ENCODE measurements around the gene HDC. TPM values are rescaled to one million over a fixed set of nuclear protein-coding genes. Genes with fewer than 3 reads are reported as not detected.

HDC gene
- total RNA-seq, 1 experiment from 2014 or later, result not detected

GRCh38 chr15:50209809-50210208 is 55.7 kb downstream of the HDC start:
- no peak for DNase-seq (ENCODE audit: low spot score)
- Histone ChIP-seq H3K36me3 (ENCODE audit: insufficient read depth, low read length, poor library complexity, severe bottlenecking) (no peaks in the 10 kb centered on the region), H3K9me3 (ENCODE audit: low read depth, low read length, poor library complexity, severe bottlenecking) (no peaks in the 10 kb centered on the region), H3K27me3 (replicated peaks; ENCODE audit: insufficient read depth, low read depth, low read length, poor library complexity) (no peaks in the 10 kb centered on the region), H3K4me1 (ENCODE audit: insufficient read depth, low read length, poor library complexity, severe bottlenecking) (no peaks in the 10 kb centered on the region), H3K4me3 (ENCODE audit: low read depth, low read length, poor library complexity, severe bottlenecking) (no peak overlapping the region), H3K27ac (ENCODE audit: low read depth, low read length, poor library complexity, severe bottlenecking) (no peak overlapping the region)
- POLR2A ChIA-PET (ENCODE audit: low non-redundant PET), result no interaction called here
- CTCF ChIA-PET, result no interaction called here
- intact Hi-C loops (cut with micrococcal nuclease; ENCODE audit: unreplicated experiment), result no loop called here
- BruUV-seq (replicated peaks), result no TSS peak
- TF ChIP-seq CTCF (conservative IDR thresholded peaks at IDR 0.05; ENCODE audit: low read depth, low read length), result no peak
- TF ChIP-seq EZH2 (IDR thresholded peaks at IDR 0.05; ENCODE audit: borderline replicate concordance, low read depth, low read length, poor library complexity, severe bottlenecking), result no peak

- TF ChIP-seq EZH2 (IDR thresholded peaks at IDR 0.05; ENCODE audit: borderline replicate concordance, low read depth, low read length, poor library complexity, severe bottlenecking) (no peak), CTCF (conservative IDR thresholded peaks at IDR 0.05; ENCODE audit: low read depth, low read length) (no peak)
- no peaks in the 10 kb centered on the region for H3K9me3 ChIP-seq (ENCODE audit: low read depth, low read length, poor library complexity, severe bottlenecking)
- ChIA-PET CTCF (no interaction called here), POLR2A (ENCODE audit: low non-redundant PET) (no interaction called here)
- DNase-seq (ENCODE audit: low spot score), result no peak
- no peaks in the 10 kb centered on the region for H3K27me3 ChIP-seq (replicated peaks; ENCODE audit: insufficient read depth, low read depth, low read length, poor library complexity)
- no peak overlapping the region for H3K4me3 ChIP-seq (ENCODE audit: low read depth, low read length, poor library complexity, severe bottlenecking)
- H3K4me1 ChIP-seq (ENCODE audit: insufficient read depth, low read length, poor library complexity, severe bottlenecking), result no peaks in the 10 kb centered on the region
- no TSS peak for BruUV-seq (replicated peaks)
- intact Hi-C loops (cut with micrococcal nuclease; ENCODE audit: unreplicated experiment), result no loop called here
- H3K36me3 ChIP-seq (ENCODE audit: insufficient read depth, low read length, poor library complexity, severe bottlenecking), result no peaks in the 10 kb centered on the region
- H3K27ac ChIP-seq (ENCODE audit: low read depth, low read length, poor library complexity, severe bottlenecking), result no peak overlapping the region
Observed at GRCh38 chr15:50206020-50206419, 59.5 kb downstream of the HDC start.

GRCh38 chr15:50202003-50202402 is 63.5 kb downstream of the HDC start:
- Histone ChIP-seq H3K36me3 (ENCODE audit: insufficient read depth, low read length, poor library complexity, severe bottlenecking) (no peaks in the 10 kb centered on the region), H3K27me3 (replicated peaks; ENCODE audit: insufficient read depth, low read depth, low read length, poor library complexity) (no peaks in the 10 kb centered on the region), H3K27ac (ENCODE audit: low read depth, low read length, poor library complexity, severe bottlenecking) (no peak overlapping the region), H3K4me3 (ENCODE audit: low read depth, low read length, poor library complexity, severe bottlenecking) (no peak overlapping the region), H3K9me3 (ENCODE audit: low read depth, low read length, poor library complexity, severe bottlenecking) (no peaks in the 10 kb centered on the region), H3K4me1 (ENCODE audit: insufficient read depth, low read length, poor library complexity, severe bottlenecking) (no peaks in the 10 kb centered on the region)
- no TSS peak for BruUV-seq (replicated peaks)
- intact Hi-C loops (cut with micrococcal nuclease; ENCODE audit: unreplicated experiment), result no loop called here
- TF ChIP-seq CTCF (conservative IDR thresholded peaks at IDR 0.05; ENCODE audit: low read depth, low read length) (no peak), EZH2 (IDR thresholded peaks at IDR 0.05; ENCODE audit: borderline replicate concordance, low read depth, low read length, poor library complexity, severe bottlenecking) (no peak)
- POLR2A ChIA-PET (ENCODE audit: low non-redundant PET), result no interaction called here
- CTCF ChIA-PET, result no interaction called here
- no peak for DNase-seq (ENCODE audit: low spot score)
